ENCODE data around the gene NME9. TPM values are rescaled to one million over a fixed set of nuclear protein-coding genes. Genes with fewer than 3 reads are reported as not detected.

Gene NME9
- total and polyA plus RNA-seq, 8 donors, result 0.13 to 0.55 TPM; not detected in 6

DNA sequence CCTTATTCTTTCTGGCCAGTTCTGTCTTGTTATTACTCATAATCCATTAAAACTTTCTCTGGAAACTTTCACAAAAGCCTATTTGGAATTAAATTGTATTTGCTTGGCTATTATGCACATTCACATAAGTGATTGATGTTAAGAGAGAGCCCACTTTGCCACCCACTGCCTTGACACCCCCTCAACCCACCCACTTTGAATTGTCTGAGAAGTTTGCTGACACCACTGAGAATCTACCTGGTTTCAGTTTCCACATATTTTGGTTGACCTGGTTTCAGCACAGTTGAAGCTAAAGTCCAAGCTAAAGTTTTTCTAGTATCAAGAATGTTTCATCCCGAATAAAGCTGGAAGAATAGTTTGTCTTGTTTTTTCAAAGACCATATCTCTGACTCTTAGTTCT lies 71.7 kb downstream of the NME9 start:
- 82 to 97% (median 91%) methylated on average over 1 of the region's 1 CpG for WGBS, 5 donors
- Histone ChIP-seq H3K27me3 (no peaks in the 10 kb centered on the region), H3K4me1 (peaks cover 0 to 4% (median 0%) of the 10 kb centered on the region in 4 donors), H3K36me3 (peaks cover 0 to 18% (median 15%) of the 10 kb centered on the region in 4 donors), H3K9me3 (no peaks in the 10 kb centered on the region), H3K4me3 (no peak overlapping the region), H3K27ac (no peak overlapping the region)
- intact Hi-C loops (cut with DNase I; ENCODE audit: low total_unique reads), result no loop called here
- TF ChIP-seq POLR2AphosphoS5 (IDR thresholded peaks at IDR 0.05) (no peak), POLR2A (IDR thresholded peaks at IDR 0.05) (no peak), EP300 (IDR thresholded peaks at IDR 0.05) (no peak)
- TF ChIP-seq, protein P1, sequence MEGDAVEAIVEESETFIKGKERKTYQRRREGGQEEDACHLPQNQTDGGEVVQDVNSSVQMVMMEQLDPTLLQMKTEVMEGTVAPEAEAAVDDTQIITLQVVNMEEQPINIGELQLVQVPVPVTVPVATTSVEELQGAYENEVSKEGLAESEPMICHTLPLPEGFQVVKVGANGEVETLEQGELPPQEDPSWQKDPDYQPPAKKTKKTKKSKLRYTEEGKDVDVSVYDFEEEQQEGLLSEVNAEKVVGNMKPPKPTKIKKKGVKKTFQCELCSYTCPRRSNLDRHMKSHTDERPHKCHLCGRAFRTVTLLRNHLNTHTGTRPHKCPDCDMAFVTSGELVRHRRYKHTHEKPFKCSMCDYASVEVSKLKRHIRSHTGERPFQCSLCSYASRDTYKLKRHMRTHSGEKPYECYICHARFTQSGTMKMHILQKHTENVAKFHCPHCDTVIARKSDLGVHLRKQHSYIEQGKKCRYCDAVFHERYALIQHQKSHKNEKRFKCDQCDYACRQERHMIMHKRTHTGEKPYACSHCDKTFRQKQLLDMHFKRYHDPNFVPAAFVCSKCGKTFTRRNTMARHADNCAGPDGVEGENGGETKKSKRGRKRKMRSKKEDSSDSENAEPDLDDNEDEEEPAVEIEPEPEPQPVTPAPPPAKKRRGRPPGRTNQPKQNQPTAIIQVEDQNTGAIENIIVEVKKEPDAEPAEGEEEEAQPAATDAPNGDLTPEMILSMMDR (IDR thresholded peaks at IDR 0.05), result no peak
- DNase-seq, result no peak

DNA sequence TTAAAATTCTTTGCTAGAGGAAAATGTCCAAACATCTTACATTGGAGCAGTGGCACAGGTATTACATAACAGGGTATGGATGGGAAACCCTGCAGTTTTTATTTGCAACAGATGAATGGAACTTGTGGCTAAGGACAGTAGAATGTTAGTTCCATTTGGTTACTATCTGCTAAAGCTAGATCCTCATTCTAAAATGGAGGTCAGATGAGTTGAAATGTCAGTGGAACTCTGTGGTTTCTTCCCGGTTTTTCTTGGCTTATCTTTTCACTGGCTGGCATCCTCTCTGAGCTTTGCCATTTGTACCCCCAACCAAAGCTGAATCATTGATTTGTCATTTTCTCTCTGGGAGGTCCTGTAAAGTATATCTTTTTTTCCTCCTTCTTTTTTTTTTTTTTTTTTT lies 73.6 kb downstream of the NME9 start:
- TF ChIP-seq POLR2AphosphoS5 (IDR thresholded peaks at IDR 0.05) (no peak), POLR2A (IDR thresholded peaks at IDR 0.05) (no peak), EP300 (IDR thresholded peaks at IDR 0.05) (no peak)
- TF ChIP-seq, protein P1 (IDR thresholded peaks at IDR 0.05), result no peak
- 83 to 90% (median 85%) methylated on average over 1 of the region's 1 CpG for WGBS, 5 donors
- peaks cover 0 to 22% (median 15%) of the 10 kb centered on the region in 4 donors for H3K36me3 ChIP-seq
- no peak for DNase-seq
- H3K9me3 ChIP-seq, result no peaks in the 10 kb centered on the region
- H3K27me3 ChIP-seq, result no peaks in the 10 kb centered on the region
- H3K27ac ChIP-seq, result no peak overlapping the region
- H3K4me1 ChIP-seq, result peaks cover 0 to 4% (median 0%) of the 10 kb centered on the region in 4 donors
- H3K4me3 ChIP-seq, result no peak overlapping the region
- intact Hi-C loops (cut with DNase I; ENCODE audit: low total_unique reads), result no loop called here

DNA sequence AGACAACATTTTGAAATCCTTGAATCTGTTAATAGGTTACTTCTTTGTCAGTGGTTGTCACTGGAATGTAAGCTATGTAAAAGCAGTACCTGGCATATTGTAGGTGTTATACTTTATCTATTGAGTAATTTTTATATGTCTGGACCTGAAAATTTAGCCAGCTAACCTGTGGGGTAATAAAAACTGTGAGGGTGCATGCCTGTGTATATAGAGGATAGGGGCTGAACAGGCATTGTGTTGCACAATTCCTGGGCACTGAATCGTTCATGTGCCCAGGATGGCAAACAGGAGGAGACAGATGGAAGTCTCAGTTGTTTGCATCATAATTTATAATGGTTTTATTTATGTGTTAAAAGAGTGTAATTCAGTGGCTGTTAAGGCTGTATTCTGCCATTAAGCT lies 75.4 kb downstream of the NME9 start:
- no peak for DNase-seq
- H3K27ac ChIP-seq, result no peak overlapping the region
- no peak overlapping the region for H3K4me3 ChIP-seq
- intact Hi-C loops (cut with DNase I; ENCODE audit: low total_unique reads), result loop anchor here (5.0 kb wide), 1 partner anchor 182 kb away; no protein-coding TSS in a partner anchor
- no peaks in the 10 kb centered on the region for H3K27me3 ChIP-seq
- no peak for TF ChIP-seq POLR2A (IDR thresholded peaks at IDR 0.05)
- H3K4me1 ChIP-seq, result no peaks in the 10 kb centered on the region
- H3K36me3 ChIP-seq, result peaks cover 0 to 30% (median 12%) of the 10 kb centered on the region in 4 donors
- no peaks in the 10 kb centered on the region for H3K9me3 ChIP-seq
- 56 to 73% (median 67%) methylated on average over 1 of the region's 1 CpG for WGBS, 5 donors

DNA sequence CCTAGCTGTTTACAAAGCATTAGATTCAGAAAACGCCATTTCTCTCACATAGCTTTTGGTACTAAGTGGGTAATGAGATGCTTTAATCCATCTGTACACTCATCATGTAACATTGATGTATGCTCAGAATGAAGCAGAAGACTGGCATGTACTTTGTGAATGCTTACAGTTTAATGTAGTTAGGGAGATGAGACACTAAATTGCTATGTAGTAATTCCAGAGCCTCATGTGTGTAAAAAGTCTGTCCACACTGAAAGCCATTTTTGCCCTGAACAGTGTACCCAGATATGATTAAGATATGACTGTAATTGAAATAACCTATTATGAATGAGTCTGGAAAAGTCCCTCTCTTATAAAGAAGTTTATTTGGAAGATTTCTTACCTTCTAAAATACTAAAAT lies 76.0 kb downstream of the NME9 start:
- H3K36me3 ChIP-seq, result peaks cover 0 to 29% (median 11%) of the 10 kb centered on the region in 4 donors
- no peaks in the 10 kb centered on the region for H3K4me1 ChIP-seq
- no peak overlapping the region for H3K27ac ChIP-seq
- DNase-seq, result no peak
- 87 to 93% (median 89%) methylated on average over 1 of the region's 1 CpG for WGBS, 5 donors
- TF ChIP-seq, protein P1 (IDR thresholded peaks at IDR 0.05), result no peak
- TF ChIP-seq EP300 (IDR thresholded peaks at IDR 0.05) (no peak), POLR2A (IDR thresholded peaks at IDR 0.05) (no peak), POLR2AphosphoS5 (IDR thresholded peaks at IDR 0.05) (no peak)
- intact Hi-C loops (cut with DNase I; ENCODE audit: low total_unique reads), result loop anchor here (5.0 kb wide), 1 partner anchor 181 kb away; no protein-coding TSS in a partner anchor
- H3K4me3 ChIP-seq, result no peak overlapping the region
- H3K27me3 ChIP-seq, result no peaks in the 10 kb centered on the region
- no peaks in the 10 kb centered on the region for H3K9me3 ChIP-seq

Other genes with a start within 250 kb of the NME9 start
- gene DZIP1L, start 214.2 kb downstream of the NME9 start, total RNA-seq, result 10 to 100 TPM in 3 of 5 donors, 1 to 10 TPM in 1, under 1 TPM in 1; 0.29 to 41.9 (median 16.1) TPM
- 1 to 10 TPM in 2 of 3 donors, under 1 TPM in 1; 0.61 to 3.1 (median 2.7) TPM for gene DZIP1L, start 214.2 kb downstream of the NME9 start, polyA plus RNA-seq
- gene A4GNT, start 197.5 kb downstream of the NME9 start, total RNA-seq, result 10 to 100 TPM in 3 of 5 donors, 1 to 10 TPM in 1, not detected in 1; 5.4 to 19.8 (median 15.7) TPM
- 1 to 10 TPM in 1 of 3 donors, under 1 TPM in 2; 0.62 to 7.2 (median 0.76) TPM for gene A4GNT, start 197.5 kb downstream of the NME9 start, polyA plus RNA-seq
- gene DBR1, start 154.9 kb downstream of the NME9 start, total RNA-seq, result 10 to 100 TPM in 4 of 5 donors, 1 to 10 TPM in 1; 4.7 to 50.9 (median 14.8) TPM
- 1 to 10 TPM; 7.7 to 8.1 (median 7.8) TPM for gene DBR1, start 154.9 kb downstream of the NME9 start, polyA plus RNA-seq
- 100 to 1,000 TPM in 1 of 5 donors, 10 to 100 TPM in 4; 24.3 to 125 (median 57.2) TPM for gene ARMC8, start 142.6 kb downstream of the NME9 start, total RNA-seq
- gene ARMC8, start 142.6 kb downstream of the NME9 start, polyA plus RNA-seq, result 10 to 100 TPM; 11.7 to 16.6 (median 15.9) TPM
- gene MRAS, start 18.7 kb upstream of the NME9 start, total RNA-seq, result 10 to 100 TPM in 4 of 5 donors, 1 to 10 TPM in 1; 5.5 to 28.0 (median 11.0) TPM
- gene MRAS, start 18.7 kb upstream of the NME9 start, polyA plus RNA-seq, result 10 to 100 TPM in 1 of 3 donors, 1 to 10 TPM in 2; 4.4 to 10.3 (median 7.6) TPM
- gene ESYT3, start 104.8 kb upstream of the NME9 start, total RNA-seq, result 1 to 10 TPM in 4 of 5 donors, not detected in 1; 2.8 to 7.1 (median 4.2) TPM
- under 1 TPM; 0.44 to 0.53 (median 0.46) TPM for gene ESYT3, start 104.8 kb upstream of the NME9 start, polyA plus RNA-seq

Measured in stomach (tissue), 9 donors.